Smooth muscle cell (in vitro differentiated cells): ENCODE measurements around the gene ITGB2. TPM values are rescaled to one million over a fixed set of nuclear protein-coding genes. Genes with fewer than 3 reads are reported as not detected.

ENCODE experiments used
- DNase-seq: peaks from one replicate; lab custom pipeline; 2025; ENCODE audit not compliant: unreplicated experiment; lab: John Stamatoyannopoulos, UW
- H2AFZ ChIP-seq: fragments of 200-600 bp; sonication (generic); 2 replicates; pipeline ENCODE4 v1.6.0; 2016; ENCODE audit warnings: antibody characterized with exemption, low read depth, mild to moderate bottlenecking
- H3F3A ChIP-seq: fragments of 200-600 bp; sonication (generic); 2 replicates; pipeline ENCODE4 v1.6.0; 2017; ENCODE audit warnings: antibody characterized with exemption, low read depth
- H3K27ac ChIP-seq: fragments of 200-600 bp; sonication (generic); 2 replicates; pipeline ENCODE4 v1.5.1; 2016; ENCODE audit warnings: low read depth, mild to moderate bottlenecking
- H3K27me3 ChIP-seq: fragments of 200-600 bp; sonication (generic); 2 replicates; pipeline ENCODE4 v1.6.1; 2016; ENCODE audit warnings: low read depth, mild to moderate bottlenecking
- H3K36me3 ChIP-seq: fragments of 200-600 bp; sonication (generic); 2 replicates; pipeline ENCODE4 v1.5.1; 2016; ENCODE audit warnings: low read depth
- H3K4me1 ChIP-seq: fragments of 200-600 bp; sonication (generic); 2 replicates; pipeline ENCODE4 v1.5.1; 2016; ENCODE audit warnings: low read depth
- H3K4me2 ChIP-seq: fragments of 200-600 bp; sonication (generic); 2 replicates; pipeline ENCODE4 v1.6.0; 2016; ENCODE audit warnings: mild to moderate bottlenecking
- H3K4me3 ChIP-seq: fragments of 200-600 bp; sonication (generic); 2 replicates; pipeline ENCODE4 v1.5.1; 2016; ENCODE audit warnings: mild to moderate bottlenecking
- H3K79me2 ChIP-seq: fragments of 200-600 bp; sonication (generic); 2 replicates; pipeline ENCODE4 v1.6.0; 2016; ENCODE audit warnings: low read depth, mild to moderate bottlenecking
- H3K9ac ChIP-seq: fragments of 200-600 bp; sonication (generic); 2 replicates; pipeline ENCODE4 v1.6.0; 2016; ENCODE audit warnings: low read depth
- H3K9me3 ChIP-seq: fragments of 200-600 bp; sonication (generic); replicated peaks from 2 replicates; pipeline ENCODE4 v1.5.1; 2016; ENCODE audit warnings: low read depth
- H4K20me1 ChIP-seq: fragments of 200-600 bp; sonication (generic); 2 replicates; pipeline ENCODE4 v1.6.0; 2016; ENCODE audit warnings: low read depth
- CTCF ChIP-seq: fragments of 200-600 bp; sonication (generic); IDR thresholded peaks from 2 replicates; pipeline ENCODE4 v1.5.1; 2017; ENCODE audit warnings: borderline replicate concordance, mild to moderate bottlenecking, antibody characterized with exemption; ENCODE audit not compliant: insufficient read depth, poor library complexity, severe bottlenecking
- WGBS: methylation state at CpG from one replicate; pipeline ENCODE4 v1.1.7; 2016; ENCODE audit warnings: low lambda C conversion rate; 5-methylcytosine and 5-hydroxymethylcytosine counted together
- polyA plus RNA-seq: library from polyadenylated mRNA; unstranded; fragments of >200 nt; fragmentation: Nextera tagmentation; extraction: Ambion mirVana; gene quantifications from 2 replicates; pipeline ENCODE4 v1.2.1, GENCODE V29; 2016
- total RNA-seq: library from RNA; depleted of rRNA; stranded (reverse); fragments of >200 nt; gene quantifications from 2 replicates; pipeline ENCODE4 v1.2.3, GENCODE V29; 2014

Gene ITGB2
- total and polyA plus RNA-seq, 2 experiments from 2014 or later: 0.18 to 0.86 TPM

GRCh38 chr21:44842721-44843445, 77.8 kb downstream of the ITGB2 start:
- Histone ChIP-seq H3K4me2 (no peak overlapping the region), H3K27ac (no peak overlapping the region), H2AFZ (no peak overlapping the region), H3K27me3 (no peaks in the 10 kb centered on the region), H3K4me1 (peaks cover 12% of the 10 kb centered on the region), H3K36me3 (no peaks in the 10 kb centered on the region), H3K9ac (no peak overlapping the region), H3F3A (peaks cover 4% of the 10 kb centered on the region), H3K4me3 (no peak overlapping the region), H3K79me2 (no peaks in the 10 kb centered on the region), H4K20me1 (peaks cover 4% of the 10 kb centered on the region), H3K9me3 (no peaks in the 10 kb centered on the region)
- DNase-seq: no peak
- no peak for TF ChIP-seq CTCF
- WGBS: 86% methylated on average over 23 of the region's 23 CpGs

- TF ChIP-seq CTCF: no peak
- Histone ChIP-seq H3K36me3 (no peaks in the 10 kb centered on the region), H3K27me3 (no peaks in the 10 kb centered on the region), H3K9me3 (no peaks in the 10 kb centered on the region), H3K79me2 (no peaks in the 10 kb centered on the region), H3K27ac (no peak overlapping the region), H3F3A (no peaks in the 10 kb centered on the region), H4K20me1 (no peaks in the 10 kb centered on the region), H3K4me2 (no peak overlapping the region), H3K4me1 (peaks cover 12% of the 10 kb centered on the region), H3K9ac (no peak overlapping the region), H2AFZ (no peak overlapping the region), H3K4me3 (no peak overlapping the region)
- 90% methylated on average over 10 of the region's 10 CpGs for WGBS
- no peak for DNase-seq
Measured at GRCh38 chr21:44842087-44842486, 78.6 kb downstream of the ITGB2 start.

- no peak overlapping the region for H3K27ac ChIP-seq
- WGBS: 90% methylated on average over 11 of the region's 11 CpGs
- no peaks in the 10 kb centered on the region for H3K79me2 ChIP-seq
- no peak for TF ChIP-seq CTCF
- no peak for DNase-seq
- no peaks in the 10 kb centered on the region for H4K20me1 ChIP-seq
- H3K36me3 ChIP-seq: no peaks in the 10 kb centered on the region
- H3K4me3 ChIP-seq: no peak overlapping the region
- no peak overlapping the region for H3K9ac ChIP-seq
- H3K4me1 ChIP-seq: peaks cover 3% of the 10 kb centered on the region
- no peaks in the 10 kb centered on the region for H3F3A ChIP-seq
- H3K27me3 ChIP-seq: no peaks in the 10 kb centered on the region
- no peaks in the 10 kb centered on the region for H3K9me3 ChIP-seq
- H2AFZ ChIP-seq: no peak overlapping the region
- no peak overlapping the region for H3K4me2 ChIP-seq
Measured at GRCh38 chr21:44840771-44841170, 79.9 kb downstream of the ITGB2 start.

- Histone ChIP-seq H3K9me3 (no peaks in the 10 kb centered on the region), H2AFZ (no peak overlapping the region), H3K27ac (no peak overlapping the region), H3K4me2 (no peak overlapping the region), H3F3A (no peaks in the 10 kb centered on the region), H3K4me1 (no peaks in the 10 kb centered on the region), H3K79me2 (no peaks in the 10 kb centered on the region), H3K9ac (no peak overlapping the region), H3K4me3 (no peak overlapping the region), H4K20me1 (no peaks in the 10 kb centered on the region), H3K27me3 (no peaks in the 10 kb centered on the region), H3K36me3 (no peaks in the 10 kb centered on the region)
- 84% methylated on average over 9 of the region's 9 CpGs for WGBS
- no peak for DNase-seq
- TF ChIP-seq CTCF: no peak
Measured at GRCh38 chr21:44838951-44839350, 81.7 kb downstream of the ITGB2 start.
